GM21825 (cell line): ENCODE measurements around the gene SIGLEC12.
"Not testable (repeated sequence)": the region's sequence is repeated elsewhere in the genome, so short reads cannot be mapped to it uniquely, and the experiment has no call there.

Source experiments
- ATAC-seq: cut with Tn5 transposase; IDR thresholded peaks from one replicate; pipeline ENCODE4 v1.9.1; 2021; ENCODE audit warnings: mild to moderate bottlenecking, moderate library complexity; ENCODE audit not compliant: unreplicated experiment

The SIGLEC12 gene

DNA sequence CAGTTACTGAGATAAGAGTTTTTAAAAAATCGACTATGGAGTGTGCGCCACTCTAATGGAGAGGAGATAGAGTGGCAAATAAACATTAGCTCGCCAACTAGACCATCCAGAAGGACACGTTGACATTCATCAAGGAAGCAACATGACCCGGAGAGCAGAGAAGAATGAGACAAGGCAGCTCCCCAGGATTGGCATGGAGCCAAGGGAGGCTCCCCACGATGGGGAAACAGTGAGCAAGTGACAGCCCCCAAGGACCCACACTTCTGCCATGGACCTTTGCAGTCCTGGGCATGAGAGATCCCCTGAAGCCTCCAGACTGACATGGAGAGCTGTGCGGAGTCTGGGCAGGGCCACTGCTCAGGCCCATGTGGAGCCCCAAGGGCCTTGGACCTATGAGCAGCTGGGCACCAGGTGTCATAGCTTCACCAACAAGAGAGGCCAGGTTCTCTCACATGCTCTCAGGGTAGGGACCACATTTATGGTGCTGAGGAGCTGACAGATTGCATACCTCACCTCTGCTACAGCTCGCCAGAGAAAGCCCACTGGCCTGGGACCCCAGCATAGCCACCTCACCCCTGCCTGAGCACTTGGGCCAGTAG is 23.2 kb upstream of the SIGLEC12 start:
- no peak for ATAC-seq

DNA sequence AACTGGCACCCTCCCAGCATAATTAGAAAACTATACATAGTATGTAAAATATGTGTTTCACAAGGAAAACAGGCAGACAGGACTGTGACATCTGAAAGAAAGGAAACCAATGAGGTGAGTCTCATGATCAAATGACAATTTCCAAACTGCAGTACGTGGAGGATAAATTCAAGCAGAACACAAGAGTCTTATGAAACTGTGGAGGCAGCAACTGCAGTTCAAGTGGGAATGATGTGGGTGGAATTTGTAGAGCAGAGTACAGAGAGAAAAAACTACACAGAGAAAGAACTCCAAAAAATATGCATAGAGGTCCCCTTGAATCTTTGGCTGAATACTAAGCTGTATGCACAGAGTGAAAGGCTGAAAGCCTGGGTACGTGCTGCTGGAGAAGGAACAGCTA is 20.2 kb upstream of the SIGLEC12 start:
- ATAC-seq: no peak

DNA sequence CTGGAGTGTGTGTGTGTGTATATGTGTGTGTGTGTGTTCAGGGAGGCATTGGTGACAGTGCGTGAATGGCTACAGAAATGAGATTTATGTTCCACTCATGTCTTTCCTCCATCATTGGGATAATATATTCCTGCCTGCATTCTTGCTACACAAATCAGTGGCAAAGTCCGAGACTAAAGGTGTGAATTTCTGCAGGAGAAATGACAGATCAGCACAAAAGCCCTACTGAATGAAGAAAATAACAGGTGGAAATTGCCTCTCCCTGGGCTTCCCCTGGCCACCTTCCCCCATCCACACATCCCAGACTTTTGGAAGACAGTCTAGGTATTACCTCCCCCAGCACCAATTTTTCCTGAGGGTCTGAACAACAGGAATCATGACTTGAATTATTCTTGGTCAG is 19.8 kb upstream of the SIGLEC12 start:
- ATAC-seq: no peak

DNA sequence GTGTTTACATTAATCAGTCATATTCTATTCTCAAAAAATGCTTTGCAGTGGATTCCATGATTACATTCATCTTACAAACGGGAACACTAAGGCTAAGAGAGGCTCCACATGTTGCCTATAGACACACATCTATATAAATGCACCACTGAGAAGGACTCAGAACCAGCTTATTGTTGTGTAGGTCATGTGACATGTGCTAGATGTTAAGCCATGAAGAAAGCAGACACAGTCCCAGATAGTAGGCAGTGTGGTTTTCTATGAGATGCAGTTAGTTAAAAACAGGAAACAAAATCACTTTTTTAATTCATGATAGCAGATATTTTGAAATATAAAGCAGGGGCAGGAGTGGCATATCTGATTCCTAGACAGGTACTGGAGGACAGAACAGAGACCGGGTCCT is 19.1 kb upstream of the SIGLEC12 start:
- no peak for ATAC-seq

DNA sequence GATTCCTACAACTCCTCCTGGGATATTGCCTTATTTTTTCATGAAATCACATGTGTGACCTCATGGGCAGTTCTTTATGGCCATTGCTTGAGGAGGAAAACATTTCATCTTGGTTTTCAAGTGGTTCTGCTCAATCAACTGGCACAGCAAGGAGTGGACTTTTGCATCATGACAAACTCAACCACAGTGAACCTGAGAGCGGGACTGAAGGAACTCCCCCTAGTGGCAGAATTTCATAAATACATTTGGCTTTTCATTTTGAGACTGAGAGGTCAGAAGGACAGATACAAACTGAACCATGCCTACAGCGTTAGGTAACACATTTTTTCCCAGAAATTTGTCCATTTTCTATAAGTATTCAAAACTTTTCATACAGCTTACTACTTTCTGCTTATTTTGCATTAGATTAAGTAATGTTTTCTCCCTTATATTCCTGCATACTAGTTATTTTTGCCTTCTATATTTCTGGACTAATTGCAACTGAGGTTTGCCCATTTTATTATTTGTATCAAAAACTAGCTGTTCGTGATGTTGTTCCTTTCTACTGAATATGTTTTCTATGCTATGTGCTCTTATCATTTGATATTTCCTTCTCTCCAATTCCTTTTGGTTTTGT is 13.4 kb upstream of the SIGLEC12 start:
- no peak for ATAC-seq

DNA sequence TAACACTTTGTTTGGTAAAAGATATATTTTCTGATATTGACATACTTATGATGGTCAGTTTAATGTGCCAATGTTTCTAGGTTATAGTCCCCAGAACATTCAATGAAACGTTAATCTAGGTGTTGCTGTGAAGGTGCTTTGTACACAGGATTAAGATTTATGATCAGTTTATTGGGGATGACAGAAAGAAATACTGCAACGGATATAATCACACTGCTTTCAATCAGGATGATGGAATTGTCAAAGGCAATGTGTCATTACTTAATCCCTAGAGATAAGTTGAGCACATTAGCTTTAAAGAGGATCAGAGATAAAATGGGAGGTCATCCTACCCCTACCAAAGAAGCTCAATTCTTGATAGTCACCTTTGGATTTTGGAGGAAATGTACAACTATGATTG is 12.4 kb upstream of the SIGLEC12 start:
- no peak for ATAC-seq

DNA sequence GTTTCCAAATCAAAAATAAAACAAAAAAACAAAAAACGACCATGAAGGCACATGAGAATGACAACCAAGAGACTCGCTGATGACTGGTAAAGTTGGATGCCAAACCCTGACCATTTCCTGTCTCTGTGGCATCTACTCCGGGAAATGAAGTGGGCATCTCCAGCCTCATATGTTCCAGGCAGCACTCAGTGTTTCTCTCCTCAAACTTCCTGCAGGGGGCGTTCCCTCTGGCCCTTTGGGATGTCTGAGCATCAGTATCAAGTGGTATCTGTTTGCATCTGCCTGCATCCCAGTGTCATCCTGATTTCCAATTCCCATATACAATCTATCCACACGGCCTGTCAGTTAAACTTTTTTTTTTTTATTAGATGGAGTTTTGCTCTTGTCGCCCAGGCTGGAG is 9.8 kb upstream of the SIGLEC12 start:
- no peak for ATAC-seq

DNA sequence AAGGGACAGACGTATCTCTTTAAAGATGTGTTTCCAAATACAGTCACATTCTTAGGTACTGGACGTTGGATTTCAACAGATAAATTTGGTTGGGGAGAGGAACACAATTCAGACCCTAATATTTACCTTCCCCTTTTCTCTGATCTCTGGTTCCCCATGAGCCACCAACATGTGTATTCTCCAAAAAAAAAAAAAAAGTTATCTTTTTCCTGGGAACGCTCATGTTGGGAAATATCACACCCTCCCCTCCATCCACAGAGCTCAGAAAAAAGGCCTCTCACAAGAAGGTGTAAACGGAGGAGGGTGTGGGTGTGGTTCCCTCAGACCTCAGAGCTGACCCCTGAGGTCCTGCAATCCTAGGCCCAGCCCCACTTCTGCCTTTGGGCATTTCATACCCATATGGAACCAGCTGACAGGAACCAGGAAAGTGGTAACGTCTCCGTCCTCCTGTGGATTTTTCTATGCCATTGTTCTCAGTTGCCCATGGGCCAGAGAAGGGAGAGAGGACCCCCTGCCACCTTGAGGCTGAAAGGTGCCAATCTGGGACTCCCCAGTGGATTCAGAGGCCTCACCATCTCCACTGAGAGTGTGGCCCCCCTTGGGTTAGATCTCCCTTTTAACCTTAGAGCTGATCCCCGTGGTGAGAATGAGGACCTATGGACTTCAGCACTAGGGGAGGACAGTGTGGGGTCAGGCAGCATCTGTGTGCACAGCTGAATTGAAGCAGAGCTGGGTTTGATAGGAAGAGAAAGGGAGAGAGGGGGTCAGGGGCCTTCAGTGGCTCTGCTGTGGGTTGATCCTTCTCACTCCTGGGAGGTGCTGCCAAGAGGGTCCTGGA is 8.4 kb upstream of the SIGLEC12 start:
- no peak for ATAC-seq

DNA sequence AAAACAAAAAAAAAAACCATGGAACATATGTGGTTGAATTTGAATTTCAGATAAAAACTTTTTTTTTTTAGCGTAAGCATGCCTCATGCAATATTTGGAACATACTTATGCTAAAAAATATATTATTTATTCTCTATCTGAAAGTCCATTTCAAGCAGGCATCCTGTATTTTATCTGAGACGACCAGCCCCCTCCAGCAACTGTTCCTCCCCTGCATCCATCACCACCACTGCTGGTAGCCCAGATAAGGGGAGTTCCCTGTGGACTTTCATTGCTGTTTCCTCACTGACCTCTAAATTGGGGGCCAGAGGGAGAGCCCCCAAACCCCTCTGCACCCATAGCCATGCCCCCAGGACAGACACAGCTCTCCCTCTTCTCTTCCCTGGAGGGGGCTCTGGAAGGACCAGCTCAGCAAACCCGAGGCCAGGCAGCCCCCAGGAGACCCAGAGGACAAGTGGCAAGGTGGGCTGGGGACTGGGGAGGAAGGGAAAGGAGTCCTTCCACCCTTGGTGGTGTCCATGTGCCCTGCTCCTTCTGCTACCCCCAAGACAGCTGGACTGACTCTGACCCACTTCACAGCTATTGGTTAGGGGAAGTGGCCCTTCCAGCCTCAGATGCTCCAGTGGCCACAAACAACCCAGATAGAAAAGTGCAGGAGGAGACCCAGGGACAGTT is 6.6 kb upstream of the SIGLEC12 start:
- ATAC-seq: no peak

DNA sequence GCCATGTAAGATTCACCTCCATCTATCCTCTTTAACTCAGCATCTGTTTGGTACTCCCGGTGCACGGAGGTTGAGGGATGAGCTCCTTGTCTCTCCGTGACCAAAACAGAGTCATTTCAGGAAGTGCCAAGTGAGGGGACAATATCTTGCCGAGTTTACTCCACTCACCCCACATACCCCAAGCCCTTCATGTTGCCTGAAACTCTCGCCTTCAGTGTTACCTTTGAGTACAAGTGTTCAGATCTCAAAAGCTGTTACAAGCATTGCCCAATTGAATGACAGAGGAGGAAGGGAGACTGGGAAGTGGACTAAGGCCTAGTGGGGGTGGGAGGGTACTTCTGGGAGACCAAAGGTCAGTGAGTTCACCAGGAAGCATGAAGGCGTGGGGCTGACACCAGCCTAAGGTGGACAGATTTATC is 6.0 kb upstream of the SIGLEC12 start:
- ATAC-seq: no peak

DNA sequence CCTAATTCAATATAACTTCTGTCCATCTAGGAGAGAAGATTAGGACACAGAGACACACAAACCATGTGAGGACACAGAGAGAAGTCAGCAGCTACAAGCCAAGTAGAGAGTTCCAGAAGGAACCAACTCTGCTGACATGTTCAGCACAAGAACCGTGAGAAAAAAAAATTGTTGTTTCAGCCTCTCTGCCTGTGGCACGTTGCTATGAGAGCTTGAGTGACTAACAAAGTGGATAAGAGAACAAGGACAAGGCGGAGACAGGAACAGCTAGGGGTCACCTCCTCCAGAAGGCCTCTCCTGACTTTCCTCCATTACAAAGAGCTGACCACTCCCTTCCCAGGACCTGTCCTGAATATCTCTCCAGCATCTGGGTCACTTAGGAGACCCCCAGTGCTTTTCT is 5.6 kb upstream of the SIGLEC12 start:
- no peak for ATAC-seq

DNA sequence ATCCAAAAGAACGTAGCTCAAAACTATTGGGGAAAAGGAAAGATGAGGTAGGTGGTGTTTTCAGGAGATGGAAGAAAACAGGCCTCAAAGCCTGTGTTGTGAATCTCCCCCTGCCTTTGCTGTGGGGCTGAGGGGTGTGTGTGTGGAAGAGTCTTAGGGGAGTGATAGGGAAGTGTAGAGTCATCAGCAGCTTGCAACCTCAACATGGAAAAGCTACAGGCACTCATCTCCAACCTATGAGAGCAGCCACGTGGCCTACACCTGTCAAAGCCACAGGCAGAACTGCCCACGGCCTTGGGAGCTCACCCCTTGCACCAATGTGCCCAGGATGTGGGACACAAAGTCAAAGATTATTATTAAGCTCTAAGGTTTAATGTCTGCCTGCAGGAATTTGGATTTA is 4.3 kb upstream of the SIGLEC12 start:
- no peak for ATAC-seq

DNA sequence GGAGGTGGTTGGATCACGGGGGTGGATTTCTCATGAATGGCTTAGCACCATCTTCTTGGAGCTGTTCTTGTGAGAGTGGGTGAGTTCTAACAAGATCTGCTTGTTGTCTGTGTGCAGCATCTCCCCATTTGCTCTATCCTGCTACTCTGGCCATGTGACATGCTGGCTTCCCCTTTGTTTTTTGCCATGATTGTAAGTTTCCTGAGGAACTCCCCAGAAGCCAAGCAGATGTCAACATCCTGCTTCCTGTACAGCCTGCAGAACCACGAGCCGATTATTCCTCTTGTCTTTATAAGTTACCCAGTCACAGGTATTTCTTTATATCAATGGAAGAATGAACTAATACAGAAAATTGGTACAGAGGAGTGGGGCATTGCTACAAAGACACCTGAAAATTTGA is 2.3 kb upstream of the SIGLEC12 start:
- no peak for ATAC-seq

DNA sequence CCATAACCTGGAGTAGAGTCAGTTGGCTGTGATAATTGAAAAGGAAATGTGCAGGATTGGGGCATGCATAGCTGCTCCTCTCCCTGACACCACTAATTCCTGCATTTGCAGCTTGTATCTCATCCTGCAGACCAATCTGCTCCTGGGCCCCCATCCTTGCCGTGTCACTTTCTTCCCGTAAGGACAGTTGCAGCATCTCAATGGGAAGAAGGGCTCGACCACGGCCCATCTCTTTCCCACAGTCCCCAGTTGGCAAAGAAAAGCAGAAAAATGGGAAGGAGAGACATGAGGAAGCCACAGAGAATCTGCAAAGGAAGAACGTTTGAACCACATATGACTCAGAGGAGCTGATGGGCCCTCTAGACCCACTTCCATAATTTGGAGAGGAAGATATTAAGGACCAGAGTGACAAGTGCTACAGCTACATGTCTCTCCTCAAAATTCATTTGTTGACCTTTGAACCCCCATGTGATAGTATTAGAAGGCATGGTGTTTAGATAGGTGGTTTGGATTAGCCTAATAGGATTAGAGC is 1.8 kb upstream of the SIGLEC12 start:
- ATAC-seq: no peak

DNA sequence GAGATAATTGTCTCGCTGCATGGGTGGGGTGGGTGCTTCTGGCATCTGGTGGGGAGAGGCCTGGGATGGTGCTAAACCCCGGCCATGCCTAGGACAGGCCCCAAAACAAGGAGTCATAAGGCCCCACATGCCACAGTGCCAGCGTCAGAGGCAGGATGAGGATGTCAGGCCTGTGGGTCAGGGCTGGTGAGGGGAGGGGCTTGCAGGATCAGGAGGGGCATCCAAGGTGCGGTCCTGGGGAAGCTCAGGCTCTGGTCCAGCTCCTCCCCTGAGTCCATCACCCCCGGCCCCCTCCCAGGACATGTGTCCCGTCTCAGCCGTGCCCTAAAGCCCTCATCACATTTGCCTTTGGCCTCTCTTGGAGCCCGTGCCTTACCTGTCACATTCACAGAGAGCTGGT is 669 bp downstream of the SIGLEC12 start:
- not testable (repeated sequence) for ATAC-seq

DNA sequence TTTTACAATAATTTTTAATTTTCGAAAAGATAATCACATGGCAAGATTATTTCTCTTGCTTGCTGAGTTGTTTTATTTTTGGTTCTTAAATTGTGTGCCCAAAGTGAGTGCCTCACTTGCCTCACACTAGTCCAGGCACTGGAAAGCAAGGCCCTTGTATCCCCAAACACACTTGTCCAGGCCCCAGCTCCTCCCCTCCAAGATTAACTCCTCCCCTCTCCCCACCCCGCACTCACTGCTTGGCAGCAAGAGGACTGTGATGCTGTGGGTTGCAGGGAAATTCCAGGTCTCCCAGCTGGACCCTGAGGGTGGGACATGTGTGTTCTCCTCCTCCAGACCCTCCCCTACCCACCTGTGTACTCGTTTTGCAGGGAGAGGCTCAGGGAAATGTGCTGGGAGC is 3.9 kb downstream of the SIGLEC12 start:
- no peak for ATAC-seq

DNA sequence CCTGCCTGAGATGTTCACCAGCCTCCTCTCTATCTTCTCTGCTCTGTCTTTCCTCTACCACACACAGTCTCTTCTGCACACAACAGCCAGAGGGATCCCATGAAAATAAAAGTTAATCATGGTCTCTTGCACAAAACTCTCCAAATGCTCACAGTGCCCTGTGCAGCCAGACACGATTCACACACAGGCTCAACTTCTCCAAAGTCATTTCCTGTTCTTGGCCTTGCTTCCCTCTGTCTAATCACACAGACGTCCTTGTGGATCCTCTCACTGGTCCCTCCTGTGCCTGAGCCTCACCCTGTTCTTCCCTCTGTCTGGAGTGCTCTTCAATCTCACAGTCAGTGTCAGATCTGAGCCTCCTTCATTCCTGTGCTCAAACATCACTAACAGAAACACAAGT is 7.8 kb downstream of the SIGLEC12 start:
- no peak for ATAC-seq

DNA sequence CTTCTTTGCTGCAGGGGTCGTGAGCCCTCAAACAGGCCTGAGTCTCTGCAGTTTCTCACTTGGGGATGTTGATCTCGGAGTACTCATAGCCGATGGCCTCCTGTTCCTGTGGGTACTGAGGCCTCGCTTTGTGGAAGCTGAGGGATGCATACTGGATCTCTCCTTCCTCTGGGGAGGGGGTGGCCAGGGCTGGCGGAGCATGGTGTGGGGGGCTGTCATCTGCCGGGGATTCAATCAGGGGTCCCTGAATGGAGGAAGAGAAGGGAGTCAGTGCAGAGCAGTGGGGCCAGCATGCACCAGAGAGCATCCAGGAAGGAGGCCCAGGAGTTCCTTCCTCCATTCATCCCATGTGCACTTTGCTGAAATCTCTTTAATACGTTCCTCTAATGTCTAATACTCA is 10.0 kb downstream of the SIGLEC12 start:
- no peak for ATAC-seq

DNA sequence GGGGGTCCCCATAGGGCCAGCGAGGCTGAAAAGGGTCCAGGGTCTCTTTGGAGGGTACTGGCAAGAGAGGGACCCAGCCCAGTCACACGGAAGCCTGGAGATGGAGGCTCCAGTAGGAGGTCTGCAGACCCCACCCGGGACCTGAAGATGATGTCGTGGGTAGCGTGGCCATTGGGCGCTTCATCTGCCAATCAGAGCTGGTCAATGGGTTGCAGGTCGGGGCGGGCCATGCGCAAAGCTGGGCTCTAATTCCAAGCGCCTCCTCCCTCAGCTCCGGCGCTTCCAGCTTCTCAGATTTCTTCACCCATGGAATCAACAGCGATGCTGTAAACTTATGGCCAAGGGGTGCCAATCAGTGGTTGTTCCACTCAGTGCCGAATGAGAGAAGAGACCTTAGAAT is 10.9 kb downstream of the SIGLEC12 start:
- ATAC-seq: no peak

DNA sequence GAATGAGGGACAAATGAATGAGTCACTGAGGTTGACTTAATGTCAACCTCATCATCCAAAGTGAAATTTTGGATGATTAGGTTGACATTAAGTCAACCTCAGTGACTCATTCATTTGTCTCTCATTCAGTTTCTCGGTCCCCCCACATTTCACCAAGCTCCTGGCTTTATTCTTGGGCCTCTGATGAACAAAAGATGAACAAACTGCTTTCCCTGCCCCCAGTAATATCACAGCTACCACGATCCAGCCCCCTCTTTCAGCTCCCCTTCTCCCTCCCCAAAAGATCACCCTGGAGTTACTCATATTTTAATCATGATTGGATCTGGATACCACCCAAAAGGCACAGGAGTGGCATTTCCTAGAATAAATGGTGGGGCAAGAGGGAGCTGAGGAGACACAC is 12.5 kb downstream of the SIGLEC12 start:
- ATAC-seq: no peak

DNA sequence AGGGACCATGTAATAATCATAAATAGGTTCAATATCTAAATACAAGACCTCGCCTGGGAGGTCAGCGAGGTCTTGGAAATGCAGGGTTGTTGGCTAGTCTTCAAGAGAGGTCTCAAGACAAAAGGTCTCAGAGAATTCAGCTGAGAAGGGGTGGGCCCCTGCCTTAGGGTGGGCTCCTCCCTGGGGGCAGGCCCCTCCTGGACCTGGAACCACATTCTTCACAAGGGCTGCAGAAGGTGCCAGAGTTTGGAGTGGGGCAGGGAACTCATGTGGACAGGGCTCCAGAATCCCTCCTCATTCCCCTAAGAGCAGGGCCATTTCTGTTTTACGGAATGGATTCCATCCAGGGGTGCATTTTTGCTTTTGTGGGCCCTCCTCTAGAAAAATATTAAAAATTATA is 13.1 kb downstream of the SIGLEC12 start:
- no peak for ATAC-seq
